Vagina (tissue), 2 donors: ENCODE data around the gene WASL.

ENCODE experiments used
- CTCF ChIP-seq, 3 experiments: fragments of 450-650 bp in 2 of 3; fragments of 200-600 bp in 1 of 3; sonication (generic) in 1 of 3; IDR thresholded peaks; one replicate each; pipeline ENCODE4 v1.5.1; 2017 to 2019; ENCODE audit warnings: antibody characterized with exemption in 3 of 3, mild to moderate bottlenecking in 2 of 3, moderate library complexity in 2 of 3
- POLR2A ChIP-seq, 2 donors: fragments of 450-650 bp; IDR thresholded peaks; one replicate each; pipeline ENCODE4 v1.6.1; 2017; ENCODE audit warnings: antibody characterized with exemption in 2 of 2, mild to moderate bottlenecking in 2 of 2, moderate library complexity in 2 of 2
- POLR2AphosphoS5 ChIP-seq, 2 donors: sonication (generic); formaldehyde crosslinking; IDR thresholded peaks; one replicate each; pipeline ENCODE4 v1.9.0; 2017; ENCODE audit warnings: antibody characterized with exemption in 2 of 2, mild to moderate bottlenecking in 2 of 2, low read depth in 1 of 2; ENCODE audit not compliant: insufficient read depth in 1 of 2

- no peak for TF ChIP-seq CTCF (IDR thresholded peaks at IDR 0.05)
- no peak for TF ChIP-seq POLR2A (IDR thresholded peaks at IDR 0.05)
- no peak for TF ChIP-seq POLR2AphosphoS5 (IDR thresholded peaks at IDR 0.05; ENCODE audit: insufficient read depth in 1 of 2, low read depth in 1 of 2)
These were observed 24.9 kb downstream of the WASL start for GRCh38 chr7:123723913-123724312.
